ENCODE data around the gene ZNF341.

The ZNF341 gene

GRCh38 chr20:33765592-33765991 is 33.8 kb downstream of the ZNF341 start:
- no peak overlapping the region for H2AFZ ChIP-seq (ENCODE audit: low read length)
- H3K9me3 ChIP-seq (replicated peaks; ENCODE audit: insufficient read depth, low read length) = no peaks in the 10 kb centered on the region
- no peak overlapping the region for H3K27ac ChIP-seq (ENCODE audit: low read length)
- H3F3A ChIP-seq (ENCODE audit: insufficient read depth, low read length) = no peaks in the 10 kb centered on the region
- no peaks in the 10 kb centered on the region for H3K4me1 ChIP-seq (ENCODE audit: low read length)
- no peaks in the 10 kb centered on the region for H4K20me1 ChIP-seq (ENCODE audit: insufficient read depth, low read length)
- no peak overlapping the region for H3K9ac ChIP-seq (ENCODE audit: low read length)
- no peaks in the 10 kb centered on the region for H3K79me2 ChIP-seq (ENCODE audit: low read length)
- no peak overlapping the region for H3K4me2 ChIP-seq (ENCODE audit: low read depth, low read length)
- DNase-seq = no peak
- no peaks in the 10 kb centered on the region for H3K9me2 ChIP-seq (replicated peaks; ENCODE audit: insufficient read depth, low read length)
- no peak overlapping the region for H3K4me3 ChIP-seq (ENCODE audit: low read length)
- H3K27me3 ChIP-seq (replicated peaks; ENCODE audit: insufficient read depth, low read length) = no peaks in the 10 kb centered on the region
- no peaks in the 10 kb centered on the region for H3K36me3 ChIP-seq (replicated peaks; ENCODE audit: insufficient read depth, low read length)
- TF ChIP-seq, protein P1, sequence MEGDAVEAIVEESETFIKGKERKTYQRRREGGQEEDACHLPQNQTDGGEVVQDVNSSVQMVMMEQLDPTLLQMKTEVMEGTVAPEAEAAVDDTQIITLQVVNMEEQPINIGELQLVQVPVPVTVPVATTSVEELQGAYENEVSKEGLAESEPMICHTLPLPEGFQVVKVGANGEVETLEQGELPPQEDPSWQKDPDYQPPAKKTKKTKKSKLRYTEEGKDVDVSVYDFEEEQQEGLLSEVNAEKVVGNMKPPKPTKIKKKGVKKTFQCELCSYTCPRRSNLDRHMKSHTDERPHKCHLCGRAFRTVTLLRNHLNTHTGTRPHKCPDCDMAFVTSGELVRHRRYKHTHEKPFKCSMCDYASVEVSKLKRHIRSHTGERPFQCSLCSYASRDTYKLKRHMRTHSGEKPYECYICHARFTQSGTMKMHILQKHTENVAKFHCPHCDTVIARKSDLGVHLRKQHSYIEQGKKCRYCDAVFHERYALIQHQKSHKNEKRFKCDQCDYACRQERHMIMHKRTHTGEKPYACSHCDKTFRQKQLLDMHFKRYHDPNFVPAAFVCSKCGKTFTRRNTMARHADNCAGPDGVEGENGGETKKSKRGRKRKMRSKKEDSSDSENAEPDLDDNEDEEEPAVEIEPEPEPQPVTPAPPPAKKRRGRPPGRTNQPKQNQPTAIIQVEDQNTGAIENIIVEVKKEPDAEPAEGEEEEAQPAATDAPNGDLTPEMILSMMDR (IDR thresholded peaks at IDR 0.05; ENCODE audit: low read length) = no peak
- TF ChIP-seq EZH2 (optimal IDR thresholded peaks at IDR 0.05; ENCODE audit: low read depth, low read length) (no peak), EZH2phosphoT487 (IDR thresholded peaks at IDR 0.05; ENCODE audit: low read length) (no peak)

GRCh38 chr20:33766686-33767085 is 34.9 kb downstream of the ZNF341 start:
- Histone ChIP-seq H3K4me1 (ENCODE audit: low read length) (no peaks in the 10 kb centered on the region), H3K9me3 (replicated peaks; ENCODE audit: insufficient read depth, low read length) (no peaks in the 10 kb centered on the region)
- no peak for TF ChIP-seq EZH2phosphoT487 (IDR thresholded peaks at IDR 0.05; ENCODE audit: low read length)
- TF ChIP-seq, protein P1 (IDR thresholded peaks at IDR 0.05; ENCODE audit: low read length) = no peak
- TF ChIP-seq EZH2 (optimal IDR thresholded peaks at IDR 0.05; ENCODE audit: low read depth, low read length) = no peak

GRCh38 chr20:33767777-33768138 is 36.0 kb downstream of the ZNF341 start:
- H3K9ac ChIP-seq (ENCODE audit: low read length) = no peak overlapping the region
- H3K36me3 ChIP-seq (replicated peaks; ENCODE audit: insufficient read depth, low read length) = no peaks in the 10 kb centered on the region
- H3K27me3 ChIP-seq (replicated peaks; ENCODE audit: insufficient read depth, low read length) = no peaks in the 10 kb centered on the region
- DNase-seq = no peak
- TF ChIP-seq EZH2 (optimal IDR thresholded peaks at IDR 0.05; ENCODE audit: low read depth, low read length) (no peak), EZH2phosphoT487 (IDR thresholded peaks at IDR 0.05; ENCODE audit: low read length) (no peak)
- TF ChIP-seq, protein P1 (IDR thresholded peaks at IDR 0.05; ENCODE audit: low read length) = no peak
- peaks cover 3% of the 10 kb centered on the region for H3K4me1 ChIP-seq (ENCODE audit: low read length)
- H4K20me1 ChIP-seq (ENCODE audit: insufficient read depth, low read length) = no peaks in the 10 kb centered on the region
- H2AFZ ChIP-seq (ENCODE audit: low read length) = no peak overlapping the region
- no peaks in the 10 kb centered on the region for H3K9me3 ChIP-seq (replicated peaks; ENCODE audit: insufficient read depth, low read length)
- no peak overlapping the region for H3K4me3 ChIP-seq (ENCODE audit: low read length)
- H3F3A ChIP-seq (ENCODE audit: insufficient read depth, low read length) = no peaks in the 10 kb centered on the region
- no peaks in the 10 kb centered on the region for H3K79me2 ChIP-seq (ENCODE audit: low read length)
- H3K9me2 ChIP-seq (replicated peaks; ENCODE audit: insufficient read depth, low read length) = no peaks in the 10 kb centered on the region
- H3K4me2 ChIP-seq (ENCODE audit: low read depth, low read length) = no peak overlapping the region
- no peak overlapping the region for H3K27ac ChIP-seq (ENCODE audit: low read length)

More at GRCh38 chr20:33766686-33767085, 34.9 kb downstream of the ZNF341 start:
- Histone ChIP-seq H2AFZ (ENCODE audit: low read length) (no peak overlapping the region), H3K9me2 (replicated peaks; ENCODE audit: insufficient read depth, low read length) (no peaks in the 10 kb centered on the region), H3K27me3 (replicated peaks; ENCODE audit: insufficient read depth, low read length) (no peaks in the 10 kb centered on the region), H4K20me1 (ENCODE audit: insufficient read depth, low read length) (no peaks in the 10 kb centered on the region), H3K36me3 (replicated peaks; ENCODE audit: insufficient read depth, low read length) (no peaks in the 10 kb centered on the region), H3K9ac (ENCODE audit: low read length) (no peak overlapping the region), H3F3A (ENCODE audit: insufficient read depth, low read length) (no peaks in the 10 kb centered on the region), H3K27ac (ENCODE audit: low read length) (no peak overlapping the region), H3K4me3 (ENCODE audit: low read length) (no peak overlapping the region), H3K4me2 (ENCODE audit: low read depth, low read length) (no peak overlapping the region), H3K79me2 (ENCODE audit: low read length) (no peaks in the 10 kb centered on the region)
- DNase-seq = no peak

Measured in MM.1S (cell line).